H9 (cell line): ENCODE data around the gene SSH3. TPM values are rescaled to one million over a fixed set of nuclear protein-coding genes. Genes with fewer than 3 reads are reported as not detected.

Experiments used
- DNase-seq: peaks from one replicate; pipeline ENCODE4 v3.0.0-alpha.2; 2017
- H2AFZ ChIP-seq: one replicate; pipeline ENCODE4 v1.6.1; 2013; ENCODE audit warnings: mild to moderate bottlenecking, low read length, control low read depth, moderate library complexity
- H2AK5ac ChIP-seq: 2 replicates; pipeline ENCODE4 v1.6.1; 2013; ENCODE audit warnings: low read length, control low read depth, mixed read lengths; ENCODE audit not compliant: insufficient read length
- H2BK120ac ChIP-seq: one replicate; pipeline ENCODE4 v1.6.1; 2013; ENCODE audit warnings: low read depth, mild to moderate bottlenecking, low read length, control low read depth, inconsistent platforms; ENCODE audit not compliant: poor library complexity, severe bottlenecking
- H2BK12ac ChIP-seq: 2 replicates; pipeline ENCODE4 v1.6.1; 2013; ENCODE audit warnings: low read length, control low read depth, mixed read lengths, low read depth; ENCODE audit not compliant: insufficient read length
- H2BK15ac ChIP-seq: 2 replicates; pipeline ENCODE4 v1.6.1; 2013; ENCODE audit warnings: low read depth, low read length, control low read depth
- H2BK20ac ChIP-seq: one replicate; pipeline ENCODE4 v1.6.1; 2013; ENCODE audit warnings: low read depth, mild to moderate bottlenecking, low read length, control low read depth, inconsistent platforms; ENCODE audit not compliant: poor library complexity, severe bottlenecking
- H2BK5ac ChIP-seq: 2 replicates; pipeline ENCODE4 v1.6.1; 2013; ENCODE audit warnings: low read length, control low read depth, mixed read lengths; ENCODE audit not compliant: insufficient read length
- H3K14ac ChIP-seq: 2 replicates; pipeline ENCODE4 v1.6.1; 2013; ENCODE audit warnings: low read length, control low read depth; ENCODE audit not compliant: insufficient read depth
- H3K18ac ChIP-seq: 2 replicates; pipeline ENCODE4 v1.6.1; 2013; ENCODE audit warnings: low read depth, mild to moderate bottlenecking, mixed read lengths, low read length, control low read depth; ENCODE audit not compliant: insufficient read length
- H3K23ac ChIP-seq: 2 replicates; pipeline ENCODE4 v1.6.1; 2013; ENCODE audit warnings: low read length, control low read depth, mixed read lengths, low read depth; ENCODE audit not compliant: insufficient read length
- H3K23me2 ChIP-seq: 2 replicates; pipeline ENCODE4 v1.6.1; 2013; ENCODE audit warnings: low read depth, mild to moderate bottlenecking, mixed read lengths, low read length, control low read depth; ENCODE audit not compliant: insufficient read length, poor library complexity, severe bottlenecking
- H3K27ac ChIP-seq: 2 replicates; pipeline ENCODE4 v1.5.1; 2013; ENCODE audit warnings: low read length, control low read depth, mixed read lengths, low read depth; ENCODE audit not compliant: insufficient read length
- H3K27me3 ChIP-seq: 2 replicates; pipeline ENCODE4 v1.6.1; 2013; ENCODE audit warnings: low read length, control low read depth, inconsistent platforms; ENCODE audit not compliant: insufficient read depth
- H3K4ac ChIP-seq: 2 replicates; pipeline ENCODE4 v1.6.1; 2013; ENCODE audit warnings: low read depth, mild to moderate bottlenecking, control low read depth, inconsistent platforms, low read length, moderate library complexity
- H3K4me1 ChIP-seq: 2 replicates; pipeline ENCODE4 v1.6.1; 2013; ENCODE audit warnings: low read length, control low read depth, inconsistent platforms; ENCODE audit not compliant: insufficient read depth
- H3K4me2 ChIP-seq: 2 replicates; pipeline ENCODE4 v1.6.1; 2013; ENCODE audit warnings: low read length, control low read depth, mixed read lengths; ENCODE audit not compliant: insufficient read length, insufficient read depth
- H3K56ac ChIP-seq: 2 replicates; pipeline ENCODE4 v1.6.1; 2013; ENCODE audit warnings: low read depth, mild to moderate bottlenecking, mixed read lengths, low read length, control low read depth; ENCODE audit not compliant: insufficient read length
- H3K79me1 ChIP-seq: 2 replicates; pipeline ENCODE4 v1.6.1; 2013; ENCODE audit warnings: low read depth, mild to moderate bottlenecking, moderate library complexity, low read length, control low read depth, inconsistent platforms; ENCODE audit not compliant: insufficient read depth, poor library complexity, severe bottlenecking
- H3K79me2 ChIP-seq: 2 replicates; pipeline ENCODE4 v1.6.1; 2013; ENCODE audit warnings: low read length, control low read depth, inconsistent platforms; ENCODE audit not compliant: insufficient read depth
- H3K9ac ChIP-seq: 2 replicates; pipeline ENCODE4 v1.6.1; 2013; ENCODE audit warnings: low read length, control low read depth, mixed read lengths; ENCODE audit not compliant: insufficient read length; ENCODE audit errors: extremely low read depth
- H3K9me3 ChIP-seq: one replicate; pipeline ENCODE4 v1.6.1; 2013; ENCODE audit warnings: low read depth, low read length, inconsistent platforms; ENCODE audit not compliant: control insufficient read depth
- H3T11ph ChIP-seq: one replicate; pipeline ENCODE4 v1.6.1; 2013; ENCODE audit warnings: mild to moderate bottlenecking, low read length, control low read depth, inconsistent platforms
- H4K20me1 ChIP-seq: one replicate; pipeline ENCODE4 v1.6.1; 2013; ENCODE audit not compliant: control insufficient read depth, insufficient read length, insufficient read depth
- H4K5ac ChIP-seq: 2 replicates; pipeline ENCODE4 v1.6.1; 2013; ENCODE audit warnings: low read depth, mild to moderate bottlenecking, mixed read lengths, low read length, control low read depth; ENCODE audit not compliant: insufficient read length
- H4K8ac ChIP-seq: replicated peaks from 2 replicates; pipeline ENCODE4 v1.6.1; 2013; ENCODE audit warnings: low read length, control low read depth, mixed read lengths, low read depth; ENCODE audit not compliant: insufficient read length
- H4K91ac ChIP-seq: 2 replicates; pipeline ENCODE4 v1.6.1; 2013; ENCODE audit warnings: low read depth, mild to moderate bottlenecking, moderate library complexity, mixed read lengths, low read length, control low read depth; ENCODE audit not compliant: insufficient read length
- H3K27ac Mint-ChIP-seq, 3 experiments: 2 replicates in 2 of 3; 3 replicates in 1 of 3; pipeline ENCODE4 v1.8.0; 2020 to 2021; ENCODE audit warnings: mixed read lengths in 3 of 3, mild to moderate bottlenecking in 1 of 3, moderate library complexity in 1 of 3
- H3K27me3 Mint-ChIP-seq: 2 replicates; pipeline ENCODE4 v1.8.0; 2021; ENCODE audit warnings: low read depth, mild to moderate bottlenecking, moderate library complexity, mixed read lengths
- H3K36me3 Mint-ChIP-seq, 3 experiments: 2 replicates in 2 of 3; 3 replicates in 1 of 3; pipeline ENCODE4 v1.8.0; 2020 to 2021; ENCODE audit warnings: low read depth in 3 of 3, mixed read lengths in 3 of 3; ENCODE audit not compliant: insufficient read depth in 1 of 3
- H3K4me1 Mint-ChIP-seq, 2 experiments: 2 replicates each; pipeline ENCODE4 v1.8.0; 2020; ENCODE audit warnings: mixed read lengths in 2 of 2
- H3K4me3 Mint-ChIP-seq, 2 experiments: 2 replicates in 1 of 2; 3 replicates in 1 of 2; pipeline ENCODE4 v1.8.0; 2020 to 2021; ENCODE audit warnings: mild to moderate bottlenecking in 2 of 2, mixed read lengths in 2 of 2, moderate library complexity in 1 of 2
- H3K9me3 Mint-ChIP-seq, 2 experiments: 2 replicates in 1 of 2; 3 replicates in 1 of 2; pipeline ENCODE4 v1.8.0; 2020; ENCODE audit warnings: mild to moderate bottlenecking in 2 of 2, mixed read lengths in 2 of 2, moderate library complexity in 1 of 2
- CTCF ChIP-seq: fragments of 200-600 bp; sonication (generic); conservative IDR thresholded peaks from 3 replicates; pipeline ENCODE4 v1.8.0; 2021; ENCODE audit warnings: antibody characterized with exemption, mild to moderate bottlenecking
- WGBS: extraction: QIAGEN DNeasy Blood & Tissue Kit; methylation state at CpG from one replicate; pipeline ENCODE4 v1.1.7; 2013; ENCODE audit warnings: missing lambda C conversion rate, low lambda C conversion rate, mixed read lengths; ENCODE audit not compliant: insufficient read length; ENCODE audit errors: extremely low coverage; 5-methylcytosine and 5-hydroxymethylcytosine counted together
- total RNA-seq: library from RNA; stranded (reverse); gene quantifications from 2 replicates; pipeline ENCODE4 v1.2.1, GENCODE V29; 2021

SSH3 gene
- total RNA-seq, 1 experiment from 2014 or later: 42.2 TPM

GRCh38 chr11:67255353-67255752 is 48.0 kb upstream of the SSH3 start:
- Mint-ChIP-seq H3K27ac (no peak overlapping the region; a peak in 1 of 7 replicates), H3K9me3 (no peaks in the 10 kb centered on the region), H3K27me3 (peaks cover 3% of the 10 kb centered on the region; the same call in 1 of the 2 replicates), H3K36me3 (peaks cover 45 to 73% (median 67%) of the 10 kb centered on the region in 3 experiments; a peak in 6 of 7 replicates), H3K4me1 (no peaks in the 10 kb centered on the region), H3K4me3 (no peak overlapping the region; a peak in 1 of 5 replicates)
- Histone ChIP-seq H2BK12ac (no peak overlapping the region), H3K23me2 (no peaks in the 10 kb centered on the region), H3K27me3 (no peaks in the 10 kb centered on the region), H2BK5ac (no peak overlapping the region), H3K14ac (no peak overlapping the region; the same call in 1 of the 2 replicates), H3K9me3 (no peaks in the 10 kb centered on the region), H3K4me1 (no peaks in the 10 kb centered on the region), H4K20me1 (no peaks in the 10 kb centered on the region), H2BK15ac (no peak overlapping the region), H3K79me1 (no peaks in the 10 kb centered on the region), H3K9ac (no peak overlapping the region), H4K5ac (no peak overlapping the region), H3T11ph (no peak overlapping the region), H3K27ac (no peak overlapping the region), H2BK120ac (no peak overlapping the region), H3K79me2 (no peaks in the 10 kb centered on the region), H4K8ac (no peak overlapping the region), H2AK5ac (no peak overlapping the region), H2AFZ (no peak overlapping the region), H3K23ac (no peak overlapping the region), H3K4ac (no peak overlapping the region), H3K4me2 (no peak overlapping the region), H3K56ac (no peak overlapping the region), H2BK20ac (no peak overlapping the region), H3K18ac (no peak overlapping the region), H4K91ac (no peak overlapping the region)
- TF ChIP-seq CTCF: no peak
- no peak for DNase-seq
- WGBS: no CpG with 5 or more reads among the region's 10 CpGs
